Vagina (tissue), 2 donors: Measurements from ENCODE around the gene LMTK3. TPM values are rescaled to one million over a fixed set of nuclear protein-coding genes. Genes with fewer than 3 reads are reported as not detected.

Experiments
- DNase-seq, 2 donors: peaks; one replicate each; pipeline ENCODE4 v3.0.0-alpha.2; 2017; ENCODE audit errors: extremely low spot score in 2 of 2
- H3K27ac ChIP-seq: fragments of 200-600 bp; sonication (generic); one replicate; pipeline ENCODE4 v1.5.1; 2019
- H3K27me3 ChIP-seq: fragments of 200-600 bp; sonication (generic); one replicate; pipeline ENCODE4 v1.5.1; 2019
- H3K36me3 ChIP-seq, 2 donors: fragments of 200-600 bp; sonication (generic); one replicate each; pipeline ENCODE4 v1.5.1; 2017 to 2019
- H3K4me1 ChIP-seq: fragments of 200-600 bp; sonication (generic); one replicate; pipeline ENCODE4 v1.5.1; 2019
- H3K4me3 ChIP-seq, 2 donors: fragments of 200-600 bp; sonication (generic); 1 replicate in 1 of 2; 2 replicates in 1 of 2; pipeline ENCODE4 v1.5.1; 2016 to 2019
- H3K9me3 ChIP-seq: fragments of 200-600 bp; sonication (generic); one replicate; pipeline ENCODE4 v1.5.1; 2019
- POLR2A ChIP-seq, 2 donors: fragments of 450-650 bp; IDR thresholded peaks; one replicate each; pipeline ENCODE4 v1.6.1; 2017; ENCODE audit warnings: antibody characterized with exemption in 2 of 2, mild to moderate bottlenecking in 2 of 2, moderate library complexity in 2 of 2
- POLR2AphosphoS5 ChIP-seq, 2 donors: sonication (generic); formaldehyde crosslinking; IDR thresholded peaks; one replicate each; pipeline ENCODE4 v1.9.0; 2017; ENCODE audit warnings: antibody characterized with exemption in 2 of 2, mild to moderate bottlenecking in 2 of 2, low read depth in 1 of 2; ENCODE audit not compliant: insufficient read depth in 1 of 2
- intact Hi-C: fragments of 100-400 bp; cut with DNase I; formaldehyde crosslinking; loops from one replicate; pipeline ENCODE4 v1.15.1; 2023
- total RNA-seq: library from RNA; depleted of rRNA; stranded (reverse); fragments of >200 nt; gene quantifications from one replicate; pipeline ENCODE4 v1.2.3, GENCODE V29; 2016
- TF ChIP-seq, protein P1 (sequence below), 3 experiments: fragments of 450-650 bp in 2 of 3; fragments of 200-600 bp in 1 of 3; sonication (generic) in 1 of 3; IDR thresholded peaks; one replicate each; pipeline ENCODE4 v1.5.1; 2017 to 2019; ENCODE audit warnings: antibody characterized with exemption in 3 of 3, mild to moderate bottlenecking in 2 of 3, moderate library complexity in 2 of 3

LMTK3 gene
- total RNA-seq, 1 donor from 2014 or later, result 1.7 TPM

DNA sequence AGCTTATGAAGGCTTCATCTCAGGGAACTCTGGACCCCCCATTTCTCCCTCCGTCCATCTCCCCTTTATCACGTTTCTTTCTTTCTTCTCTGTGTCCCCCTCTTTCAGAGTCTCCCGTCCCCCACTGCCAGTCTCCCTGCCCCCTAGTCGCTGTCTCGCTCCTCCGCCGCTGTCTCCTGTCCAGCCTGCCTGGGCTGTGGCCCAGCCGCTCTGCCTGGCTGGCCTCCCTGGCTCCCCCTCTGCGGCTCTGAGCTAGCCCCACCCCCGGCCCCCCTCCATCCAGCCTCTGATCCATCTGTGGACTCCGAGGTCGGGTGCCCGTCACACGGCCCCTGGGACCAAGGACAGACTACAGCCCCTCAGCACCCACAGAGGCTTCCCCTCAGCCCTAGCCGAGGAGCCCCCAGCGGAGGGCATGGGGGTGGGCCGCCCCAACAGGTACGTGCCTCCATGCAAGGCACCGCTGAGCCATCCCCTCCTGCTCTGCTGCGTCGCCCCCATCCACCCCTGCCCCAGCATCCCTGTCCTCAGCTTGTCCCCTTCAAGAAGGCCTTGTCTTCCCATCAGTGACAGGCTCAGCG is 57.4 kb downstream of the LMTK3 start:
- peaks cover 3 to 62% of the 10 kb centered on the region in 2 donors for H3K36me3 ChIP-seq
- no peak for TF ChIP-seq POLR2A (IDR thresholded peaks at IDR 0.05)
- TF ChIP-seq, protein P1, sequence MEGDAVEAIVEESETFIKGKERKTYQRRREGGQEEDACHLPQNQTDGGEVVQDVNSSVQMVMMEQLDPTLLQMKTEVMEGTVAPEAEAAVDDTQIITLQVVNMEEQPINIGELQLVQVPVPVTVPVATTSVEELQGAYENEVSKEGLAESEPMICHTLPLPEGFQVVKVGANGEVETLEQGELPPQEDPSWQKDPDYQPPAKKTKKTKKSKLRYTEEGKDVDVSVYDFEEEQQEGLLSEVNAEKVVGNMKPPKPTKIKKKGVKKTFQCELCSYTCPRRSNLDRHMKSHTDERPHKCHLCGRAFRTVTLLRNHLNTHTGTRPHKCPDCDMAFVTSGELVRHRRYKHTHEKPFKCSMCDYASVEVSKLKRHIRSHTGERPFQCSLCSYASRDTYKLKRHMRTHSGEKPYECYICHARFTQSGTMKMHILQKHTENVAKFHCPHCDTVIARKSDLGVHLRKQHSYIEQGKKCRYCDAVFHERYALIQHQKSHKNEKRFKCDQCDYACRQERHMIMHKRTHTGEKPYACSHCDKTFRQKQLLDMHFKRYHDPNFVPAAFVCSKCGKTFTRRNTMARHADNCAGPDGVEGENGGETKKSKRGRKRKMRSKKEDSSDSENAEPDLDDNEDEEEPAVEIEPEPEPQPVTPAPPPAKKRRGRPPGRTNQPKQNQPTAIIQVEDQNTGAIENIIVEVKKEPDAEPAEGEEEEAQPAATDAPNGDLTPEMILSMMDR (IDR thresholded peaks at IDR 0.05), result no peak
- TF ChIP-seq POLR2AphosphoS5 (IDR thresholded peaks at IDR 0.05; ENCODE audit: insufficient read depth in 1 of 2, low read depth in 1 of 2), result no peak
- no peaks in the 10 kb centered on the region for H3K27me3 ChIP-seq
- no peak for DNase-seq
- H3K4me1 ChIP-seq, result no peaks in the 10 kb centered on the region
- H3K4me3 ChIP-seq, result no peak overlapping the region
- H3K9me3 ChIP-seq, result no peaks in the 10 kb centered on the region
- intact Hi-C loops, result no loop called here
- H3K27ac ChIP-seq, result no peak overlapping the region

DNA sequence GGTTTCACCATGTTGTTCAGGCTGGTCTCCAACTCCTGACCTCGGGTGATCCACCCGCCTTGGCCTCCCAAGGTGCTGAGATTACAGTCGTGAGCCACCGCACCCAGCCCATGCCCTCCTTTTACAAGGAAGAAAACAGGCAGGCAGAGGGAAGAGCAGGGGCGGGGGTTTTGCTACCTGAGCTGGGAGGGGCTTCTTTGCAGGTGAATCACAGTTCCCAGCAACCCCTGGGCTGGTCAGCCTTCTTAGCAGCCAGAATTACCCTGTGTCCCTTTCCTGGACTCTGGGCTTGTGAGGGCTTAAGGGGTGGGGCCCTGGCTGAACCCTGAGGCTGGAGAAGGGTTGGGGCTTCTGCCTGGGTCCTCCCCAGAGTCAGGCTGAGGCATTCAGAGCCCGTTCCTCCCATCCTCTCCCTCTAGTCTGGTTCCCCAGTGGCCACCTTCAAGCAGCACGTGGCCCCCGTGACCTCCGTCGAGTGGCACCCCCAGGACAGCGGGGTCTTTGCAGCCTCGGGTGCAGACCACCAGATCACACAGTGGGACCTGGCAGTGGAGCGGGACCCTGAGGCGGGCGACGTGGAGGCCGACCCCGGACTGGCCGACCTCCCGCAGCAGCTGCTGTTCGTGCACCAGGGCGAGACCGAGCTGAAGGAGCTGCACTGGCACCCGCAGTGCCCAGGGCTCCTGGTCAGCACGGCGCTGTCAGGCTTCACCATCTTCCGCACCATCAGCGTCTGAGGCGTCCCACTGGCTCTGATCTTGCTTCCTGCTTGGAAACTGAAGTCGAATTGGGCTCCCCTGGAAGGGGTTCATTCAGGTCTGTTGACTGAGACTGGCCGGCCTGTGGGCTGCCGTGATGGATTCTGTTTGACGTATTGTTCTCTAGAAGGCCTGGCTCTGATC is 59.1 kb downstream of the LMTK3 start:
- intact Hi-C loops, result no loop called here
- peaks cover 3 to 75% of the 10 kb centered on the region in 2 donors for H3K36me3 ChIP-seq
- DNase-seq, result no peak

GRCh38 chr19:48451624-48452023 is 60.0 kb downstream of the LMTK3 start:
- peaks cover 3 to 74% of the 10 kb centered on the region in 2 donors for H3K36me3 ChIP-seq
- no peak for DNase-seq
- intact Hi-C loops, result no loop called here

More for the DNA sequence above, 59.1 kb downstream of the LMTK3 start:
- Histone ChIP-seq H3K4me3 (no peak overlapping the region), H3K9me3 (no peaks in the 10 kb centered on the region), H3K27me3 (no peaks in the 10 kb centered on the region), H3K27ac (no peak overlapping the region), H3K4me1 (no peaks in the 10 kb centered on the region)
- TF ChIP-seq POLR2AphosphoS5 (IDR thresholded peaks at IDR 0.05; ENCODE audit: insufficient read depth in 1 of 2, low read depth in 1 of 2) (no peak), POLR2A (IDR thresholded peaks at IDR 0.05) (no peak)
- TF ChIP-seq, protein P1 (IDR thresholded peaks at IDR 0.05), result no peak

GRCh38 chr19:48450863-48451262 is 60.8 kb downstream of the LMTK3 start:
- intact Hi-C loops, result no loop called here
- Histone ChIP-seq H3K36me3 (peaks cover 3 to 70% of the 10 kb centered on the region in 2 donors), H3K27ac (no peak overlapping the region), H3K9me3 (no peaks in the 10 kb centered on the region), H3K4me3 (no peak overlapping the region), H3K4me1 (peaks cover 13% of the 10 kb centered on the region), H3K27me3 (no peaks in the 10 kb centered on the region)
- TF ChIP-seq, protein P1 (IDR thresholded peaks at IDR 0.05), result no peak
- TF ChIP-seq POLR2A (IDR thresholded peaks at IDR 0.05) (no peak), POLR2AphosphoS5 (IDR thresholded peaks at IDR 0.05; ENCODE audit: insufficient read depth in 1 of 2, low read depth in 1 of 2) (no peak)
- no peak for DNase-seq

More at GRCh38 chr19:48451624-48452023, 60.0 kb downstream of the LMTK3 start:
- no peak overlapping the region for H3K27ac ChIP-seq
- H3K9me3 ChIP-seq, result no peaks in the 10 kb centered on the region
- no peaks in the 10 kb centered on the region for H3K27me3 ChIP-seq
- H3K4me3 ChIP-seq, result no peak overlapping the region
- TF ChIP-seq POLR2A (IDR thresholded peaks at IDR 0.05) (no peak), POLR2AphosphoS5 (IDR thresholded peaks at IDR 0.05; ENCODE audit: insufficient read depth in 1 of 2, low read depth in 1 of 2) (no peak)
- TF ChIP-seq, protein P1 (IDR thresholded peaks at IDR 0.05), result no peak
- peaks cover 7% of the 10 kb centered on the region for H3K4me1 ChIP-seq
